Inflammatory macrophage treated with lipopolysaccharide for 4 hours (primary cell): ENCODE results near the gene CARD10.

ENCODE experiments used
- DNase-seq: peaks from one replicate; pipeline ENCODE4 v3.0.0-alpha.2; 2020

CARD10 gene

GRCh38 chr22:37460684-37461083, 58.5 kb downstream of the CARD10 start:
- DNase-seq, result no peak

- no peak for DNase-seq
Observed at GRCh38 chr22:37459206-37459605, 60.0 kb downstream of the CARD10 start.

GRCh38 chr22:37457093-37457893, 61.9 kb downstream of the CARD10 start:
- DNase-seq, result peak; percentile 51

- DNase-seq, result no peak
Observed at GRCh38 chr22:37456346-37456745, 62.9 kb downstream of the CARD10 start.

- DNase-seq, result no peak
Observed at GRCh38 chr22:37455896-37456295, 63.3 kb downstream of the CARD10 start.

- peak; percentile 25 for DNase-seq
Observed at GRCh38 chr22:37454857-37455686, 64.1 kb downstream of the CARD10 start.

- DNase-seq, result no peak
Observed at GRCh38 chr22:37453696-37454095, 65.5 kb downstream of the CARD10 start.

GRCh38 chr22:37451218-37451617, 68.0 kb downstream of the CARD10 start:
- no peak for DNase-seq

- no peak for DNase-seq
Observed at GRCh38 chr22:37449331-37450001, 69.7 kb downstream of the CARD10 start.

- no peak for DNase-seq
Observed at GRCh38 chr22:37448516-37449127, 70.6 kb downstream of the CARD10 start.

- no peak for DNase-seq
Observed at GRCh38 chr22:37445501-37445900, 73.7 kb downstream of the CARD10 start.

GRCh38 chr22:37443977-37444376, 75.2 kb downstream of the CARD10 start:
- DNase-seq, result no peak

- DNase-seq, result no peak
Observed at GRCh38 chr22:37443086-37443485, 76.1 kb downstream of the CARD10 start.

GRCh38 chr22:37442537-37442936, 76.7 kb downstream of the CARD10 start:
- peak; percentile 55 for DNase-seq

GRCh38 chr22:37442135-37442534, 77.1 kb downstream of the CARD10 start:
- no peak for DNase-seq

- no peak for DNase-seq
Observed at GRCh38 chr22:37440875-37441274, 78.3 kb downstream of the CARD10 start.
